Panc1 (cell line): ENCODE measurements around the gene ST6GALNAC6. TPM values are rescaled to one million over a fixed set of nuclear protein-coding genes. Genes with fewer than 3 reads are reported as not detected.

Source experiments
- ATAC-seq: fragments of 200-7000 bp; cut with Tn5 transposase; 2 replicates; pipeline ENCODE4 v1.9.1; 2020; ENCODE audit warnings: mild to moderate bottlenecking, moderate library complexity
- BruUV-seq: library from RNA; stranded (reverse); fragments of 400-500 nt; replicated peaks from 2 replicates; lab custom pipeline; 2021; lab: Mats Ljungman, UMichigan
- CTCF ChIA-PET: fragments of 300-600 bp; sonication (Branson Sonifier 250); formaldehyde crosslinking; loops from one replicate; lab custom pipeline; 2022; ENCODE audit warnings: antibody characterized with exemption; lab: Charles Lee
- POLR2A ChIA-PET: fragments of 300-600 bp; sonication (Branson Sonifier 250); formaldehyde crosslinking; loops from one replicate; lab custom pipeline; 2022; ENCODE audit warnings: antibody characterized with exemption; lab: Charles Lee
- DNase-seq: peaks from one replicate; pipeline ENCODE4 v3.0.0-alpha.2; 2010; ENCODE audit warnings: low read depth, low spot score
- H3K27ac ChIP-seq: 2 replicates; pipeline ENCODE4 v1.5.1; 2011; ENCODE audit warnings: mild to moderate bottlenecking, low read length, inconsistent platforms
- H3K27me3 ChIP-seq: fragments of 200-500 bp; sonication (Bioruptor generic); 2 replicates; pipeline ENCODE4 v1.6.0; 2014; ENCODE audit warnings: low read length, inconsistent platforms; ENCODE audit not compliant: control insufficient read depth, insufficient read depth
- H3K36me3 ChIP-seq: fragments of 200-500 bp; sonication (Bioruptor generic); 2 replicates; pipeline ENCODE4 v1.5.1; 2014; ENCODE audit warnings: inconsistent platforms, mild to moderate bottlenecking, low read length, moderate library complexity; ENCODE audit not compliant: control insufficient read depth, insufficient read depth
- H3K4me1 ChIP-seq: 2 replicates; pipeline ENCODE4 v1.5.1; 2011; ENCODE audit warnings: inconsistent platforms, mild to moderate bottlenecking, low read length, moderate library complexity; ENCODE audit not compliant: control insufficient read depth, insufficient read depth
- H3K4me3 ChIP-seq, 2 experiments: 2 replicates each; pipeline ENCODE4 v1.5.1; 2011 to 2012; ENCODE audit warnings: low read depth in 2 of 2, low read length in 2 of 2, mild to moderate bottlenecking in 2 of 2, inconsistent platforms in 1 of 2, moderate library complexity in 1 of 2
- H3K9me3 ChIP-seq: fragments of 200-500 bp; sonication (Bioruptor generic); 2 replicates; pipeline ENCODE4 v1.5.1; 2014; ENCODE audit warnings: low read depth, mild to moderate bottlenecking, inconsistent platforms, low read length, moderate library complexity; ENCODE audit not compliant: control insufficient read depth, insufficient read depth
- POLR2AphosphoS5 ChIP-seq: IDR thresholded peaks from 2 replicates; pipeline ENCODE4 v1.6.1; 2012; ENCODE audit warnings: mild to moderate bottlenecking, low read depth, low read length, moderate library complexity
- SIN3A ChIP-seq: IDR thresholded peaks from 2 replicates; pipeline ENCODE4 v1.6.1; 2012; ENCODE audit warnings: low read depth, mild to moderate bottlenecking, low read length, moderate library complexity, borderline replicate concordance; ENCODE audit not compliant: insufficient read depth
- TCF7L2 ChIP-seq: IDR thresholded peaks from 2 replicates; pipeline ENCODE4 v1.6.1; 2011; ENCODE audit warnings: mild to moderate bottlenecking, low read depth, low read length, inconsistent platforms
- in situ Hi-C: cut with HindIII; loops from 2 replicates; pipeline ENCODE4 v1.10.0; 2016; ENCODE audit warnings: low sequenced_read_pairs, low pct_unique_long_range_greater_than_20kb
- intact Hi-C: fragments of 100-400 bp; cut with micrococcal nuclease; formaldehyde crosslinking; loops from one replicate; pipeline ENCODE4 v1.10.0; 2022; ENCODE audit not compliant: unreplicated experiment
- total RNA-seq: library from RNA; stranded (reverse); gene quantifications from one replicate; pipeline ENCODE4 v1.2.1, GENCODE V29; 2021; ENCODE audit not compliant: unreplicated experiment
- TF ChIP-seq, protein P1 (sequence below): fragments of 450-650 bp; IDR thresholded peaks from 2 replicates; pipeline ENCODE4 v1.5.1; 2017; ENCODE audit warnings: mild to moderate bottlenecking
- TF ChIP-seq, protein P2 (sequence below), 2 experiments: IDR thresholded peaks; 2 replicates each; pipeline ENCODE4 v1.6.1; 2011 to 2012; ENCODE audit warnings: low read depth in 2 of 2, control low read depth in 1 of 2, low read length in 1 of 2, mild to moderate bottlenecking in 1 of 2, moderate library complexity in 1 of 2; ENCODE audit not compliant: insufficient read depth in 1 of 2

The ST6GALNAC6 gene
- total RNA-seq, 1 experiment from 2014 or later: 50.2 TPM

DNA sequence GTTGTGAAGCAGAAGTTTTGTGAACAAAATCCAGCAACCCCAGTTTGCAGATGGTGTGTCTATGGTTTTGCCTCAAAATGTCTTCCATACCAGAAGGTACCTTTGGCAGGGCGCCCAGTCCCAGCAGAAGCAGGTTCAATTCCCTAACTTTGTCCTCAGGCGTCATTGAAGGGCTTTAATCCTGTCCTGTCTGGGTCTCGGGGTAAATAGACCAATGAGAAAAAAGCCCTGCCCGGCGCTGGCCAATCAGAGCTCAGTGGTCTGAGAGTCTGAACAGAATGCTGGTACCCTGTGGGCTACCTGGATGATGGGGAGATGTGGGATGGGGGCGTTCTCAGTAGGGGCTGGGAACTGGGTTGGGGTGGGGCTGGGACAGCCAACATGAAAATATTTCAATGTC is 23.6 kb upstream of the ST6GALNAC6 start:
- ChIA-PET POLR2A (no interaction called here), CTCF (no interaction called here)
- in situ Hi-C loops (no loop called here), intact Hi-C loops (loop anchor here (5.0 kb wide), 1 partner anchor 181 kb away; no protein-coding TSS in a partner anchor)
- H3K4me1 ChIP-seq: peaks cover 22% of the 10 kb centered on the region
- ATAC-seq (no peak), DNase-seq (no peak)
- no peaks in the 10 kb centered on the region for H3K27me3 ChIP-seq
- H3K4me3 ChIP-seq: no peak overlapping the region
- H3K36me3 ChIP-seq: no peaks in the 10 kb centered on the region
- TF ChIP-seq TCF7L2 (no peak), SIN3A (no peak), POLR2AphosphoS5 (no peak)
- TF ChIP-seq, protein P1, sequence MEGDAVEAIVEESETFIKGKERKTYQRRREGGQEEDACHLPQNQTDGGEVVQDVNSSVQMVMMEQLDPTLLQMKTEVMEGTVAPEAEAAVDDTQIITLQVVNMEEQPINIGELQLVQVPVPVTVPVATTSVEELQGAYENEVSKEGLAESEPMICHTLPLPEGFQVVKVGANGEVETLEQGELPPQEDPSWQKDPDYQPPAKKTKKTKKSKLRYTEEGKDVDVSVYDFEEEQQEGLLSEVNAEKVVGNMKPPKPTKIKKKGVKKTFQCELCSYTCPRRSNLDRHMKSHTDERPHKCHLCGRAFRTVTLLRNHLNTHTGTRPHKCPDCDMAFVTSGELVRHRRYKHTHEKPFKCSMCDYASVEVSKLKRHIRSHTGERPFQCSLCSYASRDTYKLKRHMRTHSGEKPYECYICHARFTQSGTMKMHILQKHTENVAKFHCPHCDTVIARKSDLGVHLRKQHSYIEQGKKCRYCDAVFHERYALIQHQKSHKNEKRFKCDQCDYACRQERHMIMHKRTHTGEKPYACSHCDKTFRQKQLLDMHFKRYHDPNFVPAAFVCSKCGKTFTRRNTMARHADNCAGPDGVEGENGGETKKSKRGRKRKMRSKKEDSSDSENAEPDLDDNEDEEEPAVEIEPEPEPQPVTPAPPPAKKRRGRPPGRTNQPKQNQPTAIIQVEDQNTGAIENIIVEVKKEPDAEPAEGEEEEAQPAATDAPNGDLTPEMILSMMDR: no peak
- TF ChIP-seq, protein P2, sequence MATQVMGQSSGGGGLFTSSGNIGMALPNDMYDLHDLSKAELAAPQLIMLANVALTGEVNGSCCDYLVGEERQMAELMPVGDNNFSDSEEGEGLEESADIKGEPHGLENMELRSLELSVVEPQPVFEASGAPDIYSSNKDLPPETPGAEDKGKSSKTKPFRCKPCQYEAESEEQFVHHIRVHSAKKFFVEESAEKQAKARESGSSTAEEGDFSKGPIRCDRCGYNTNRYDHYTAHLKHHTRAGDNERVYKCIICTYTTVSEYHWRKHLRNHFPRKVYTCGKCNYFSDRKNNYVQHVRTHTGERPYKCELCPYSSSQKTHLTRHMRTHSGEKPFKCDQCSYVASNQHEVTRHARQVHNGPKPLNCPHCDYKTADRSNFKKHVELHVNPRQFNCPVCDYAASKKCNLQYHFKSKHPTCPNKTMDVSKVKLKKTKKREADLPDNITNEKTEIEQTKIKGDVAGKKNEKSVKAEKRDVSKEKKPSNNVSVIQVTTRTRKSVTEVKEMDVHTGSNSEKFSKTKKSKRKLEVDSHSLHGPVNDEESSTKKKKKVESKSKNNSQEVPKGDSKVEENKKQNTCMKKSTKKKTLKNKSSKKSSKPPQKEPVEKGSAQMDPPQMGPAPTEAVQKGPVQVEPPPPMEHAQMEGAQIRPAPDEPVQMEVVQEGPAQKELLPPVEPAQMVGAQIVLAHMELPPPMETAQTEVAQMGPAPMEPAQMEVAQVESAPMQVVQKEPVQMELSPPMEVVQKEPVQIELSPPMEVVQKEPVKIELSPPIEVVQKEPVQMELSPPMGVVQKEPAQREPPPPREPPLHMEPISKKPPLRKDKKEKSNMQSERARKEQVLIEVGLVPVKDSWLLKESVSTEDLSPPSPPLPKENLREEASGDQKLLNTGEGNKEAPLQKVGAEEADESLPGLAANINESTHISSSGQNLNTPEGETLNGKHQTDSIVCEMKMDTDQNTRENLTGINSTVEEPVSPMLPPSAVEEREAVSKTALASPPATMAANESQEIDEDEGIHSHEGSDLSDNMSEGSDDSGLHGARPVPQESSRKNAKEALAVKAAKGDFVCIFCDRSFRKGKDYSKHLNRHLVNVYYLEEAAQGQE (IDR thresholded peaks at IDR 0.05; ENCODE audit: insufficient read depth in 1 of 2, low read depth in 2 of 2, low read length in 1 of 2): no peak
- H3K9me3 ChIP-seq: no peaks in the 10 kb centered on the region
- no TSS peak for BruUV-seq
- no peak overlapping the region for H3K27ac ChIP-seq

DNA sequence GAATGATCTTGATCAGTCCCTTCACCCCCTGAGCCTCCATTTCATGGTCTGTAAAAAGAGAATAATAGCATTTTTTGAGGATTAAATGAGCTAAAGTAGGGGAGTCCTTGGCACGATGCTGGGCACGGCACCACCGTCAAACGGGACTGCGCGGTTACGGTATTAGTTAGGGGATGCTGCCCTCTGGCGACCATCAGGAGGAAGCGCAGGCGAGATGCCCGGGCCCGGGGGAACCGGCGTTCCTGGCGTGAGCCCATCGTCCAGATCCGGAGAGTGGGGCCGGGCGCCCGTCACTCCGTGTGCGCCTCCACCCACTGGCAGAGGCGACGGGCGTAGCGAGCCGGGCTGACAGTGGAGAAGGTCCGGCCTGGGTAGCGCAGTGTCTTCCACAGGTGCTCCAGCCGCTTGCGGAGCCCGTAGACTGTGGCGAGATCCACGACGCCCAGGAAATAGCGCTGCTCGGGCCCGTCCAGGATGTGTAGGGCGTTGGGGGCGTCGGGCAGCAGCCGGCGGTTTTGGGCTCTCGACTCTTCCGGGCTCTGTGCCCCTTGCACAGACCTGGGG is 22.2 kb upstream of the ST6GALNAC6 start:
- CTCF ChIA-PET: no interaction called here
- no TSS peak for BruUV-seq
- Histone ChIP-seq H3K36me3 (no peaks in the 10 kb centered on the region), H3K27ac (peak overlapping the region; percentile 17; the same call in 1 of the 2 replicates), H3K9me3 (no peaks in the 10 kb centered on the region), H3K4me3 (peak overlapping the region in 1 of 2 experiments; percentile 20; a peak in 1 of 4 replicates), H3K4me1 (peaks cover 29% of the 10 kb centered on the region), H3K27me3 (no peaks in the 10 kb centered on the region)
- intact Hi-C loops: loop anchor here (5.0 kb wide), 1 partner anchor 179 kb away; no protein-coding TSS in a partner anchor
- DNase-seq (no peak), ATAC-seq (peak; percentile 27)
- POLR2A ChIA-PET: interaction anchor here (0.6 kb wide), 1 partner anchor 67 kb away, joined by 3 read pairs; the partner anchor contains the start of gene ENG
- in situ Hi-C loops: no loop called here
- TF ChIP-seq SIN3A (no peak), POLR2AphosphoS5 (no peak)
- TF ChIP-seq, protein P1: peak; percentile 87
- TF ChIP-seq, protein P2 (IDR thresholded peaks at IDR 0.05; ENCODE audit: insufficient read depth in 1 of 2, low read depth in 2 of 2, low read length in 1 of 2): no peak
